Activated CD4-positive, alpha-beta memory T cell treated with anti-CD3 and anti-CD28 coated beads for 36 hours (primary cell): ENCODE results near the gene ZDHHC11B. TPM values are rescaled to one million over a fixed set of nuclear protein-coding genes. Genes with fewer than 3 reads are reported as not detected.
"Not testable (repeated sequence)": the region's sequence is repeated elsewhere in the genome, so short reads cannot be mapped to it uniquely, and the experiment has no call there.

ENCODE experiments used
- CTCF ChIA-PET: fragments of 350-600 bp; sonication (Branson Sonifier 250); formaldehyde crosslinking; loops from one replicate; lab custom pipeline; 2021; ENCODE audit warnings: antibody characterized with exemption, inconsistent platforms; lab: Charles Lee
- POLR2A ChIA-PET: fragments of 350-600 bp; sonication (Branson Sonifier 250); formaldehyde crosslinking; loops from one replicate; lab custom pipeline; 2021; ENCODE audit warnings: antibody characterized with exemption; lab: Charles Lee
- DNase-seq: peaks from one replicate; pipeline ENCODE4 v3.0.0-alpha.2; 2020
- H3K27ac Mint-ChIP-seq: one replicate; pipeline ENCODE4 v1.8.0; 2021; ENCODE audit warnings: mixed read lengths
- H3K27me3 Mint-ChIP-seq: one replicate; pipeline ENCODE4 v1.8.0; 2021; ENCODE audit warnings: mixed read lengths
- H3K36me3 Mint-ChIP-seq: one replicate; pipeline ENCODE4 v1.8.0; 2021; ENCODE audit warnings: mixed read lengths
- H3K4me1 Mint-ChIP-seq: one replicate; pipeline ENCODE4 v1.8.0; 2021; ENCODE audit warnings: low read depth, mixed read lengths
- H3K4me3 Mint-ChIP-seq: one replicate; pipeline ENCODE4 v1.8.0; 2021; ENCODE audit warnings: mild to moderate bottlenecking, mixed read lengths
- H3K9me3 Mint-ChIP-seq: one replicate; pipeline ENCODE4 v1.8.0; 2021; ENCODE audit warnings: mixed read lengths
- intact Hi-C: fragments of 100-400 bp; cut with micrococcal nuclease; formaldehyde crosslinking; loops from one replicate; pipeline ENCODE4 v1.15.1; 2023
- total RNA-seq, 2 experiments: library from RNA; stranded (reverse); gene quantifications; one replicate each; pipeline ENCODE4 v1.2.3, GENCODE V29; 2021

Gene ZDHHC11B
- total RNA-seq, 2 experiments from 2014 or later, result 0.34 to 0.67 TPM

DNA sequence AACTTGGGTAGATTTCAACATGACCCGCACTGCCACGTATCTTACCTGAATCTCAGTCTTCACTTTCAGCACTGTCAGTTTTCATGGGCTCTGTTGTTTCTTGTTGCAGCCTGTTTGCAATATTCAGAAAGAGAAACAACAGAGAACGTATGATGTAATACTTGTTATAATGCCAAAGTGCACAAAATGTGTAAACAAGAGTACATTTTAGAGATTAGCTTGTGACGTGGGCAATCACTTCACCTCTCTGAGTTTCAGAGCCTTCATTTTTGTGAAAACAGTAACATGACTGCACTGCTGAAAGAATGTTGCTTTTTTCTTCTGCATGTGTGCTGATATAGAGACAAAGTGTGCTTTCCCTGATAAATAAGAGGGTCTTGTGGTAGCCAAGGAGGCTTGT, 16.5 kb upstream of the ZDHHC11B start:
- H3K9me3 Mint-ChIP-seq, result peaks cover 22% of the 10 kb centered on the region
- H3K4me3 Mint-ChIP-seq, POLR2A ChIA-PET, H3K27ac Mint-ChIP-seq, H3K4me1 Mint-ChIP-seq, H3K36me3 Mint-ChIP-seq, CTCF ChIA-PET, DNase-seq, H3K27me3 Mint-ChIP-seq, intact Hi-C loops: not testable (repeated sequence)

DNA sequence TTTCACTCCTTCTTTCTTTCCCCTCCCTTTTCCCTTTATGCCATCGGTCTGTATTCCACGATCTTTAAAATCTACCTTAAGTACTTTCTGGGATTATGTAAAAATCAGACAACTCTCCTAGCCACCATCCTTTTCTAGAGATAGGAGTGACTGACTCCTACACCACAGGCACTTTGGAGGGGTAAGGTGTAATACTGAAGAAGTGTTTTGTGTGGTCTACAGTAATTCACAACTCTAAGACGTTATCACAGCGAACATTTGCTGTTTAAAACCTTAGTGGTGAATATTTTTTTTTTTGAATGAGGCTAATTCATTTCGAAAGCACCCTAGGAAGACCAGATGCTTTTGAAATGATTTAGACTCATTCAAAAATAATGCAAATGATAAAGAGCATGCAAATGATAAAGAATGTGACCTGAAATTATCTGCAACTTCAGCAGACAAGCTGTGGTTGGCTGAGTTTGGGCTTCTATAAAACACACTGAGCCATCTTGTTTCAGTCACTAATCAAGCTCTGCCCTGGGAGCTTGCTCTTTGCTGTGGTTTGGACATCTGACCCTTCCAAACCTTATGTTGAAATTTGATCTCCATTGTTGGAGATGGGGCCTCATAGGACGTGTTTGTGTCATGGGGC, 14.1 kb upstream of the ZDHHC11B start:
- intact Hi-C loops, POLR2A ChIA-PET, CTCF ChIA-PET, DNase-seq, H3K27ac Mint-ChIP-seq, H3K4me3 Mint-ChIP-seq, H3K27me3 Mint-ChIP-seq, H3K36me3 Mint-ChIP-seq, H3K4me1 Mint-ChIP-seq: not testable (repeated sequence)
- peaks cover 17% of the 10 kb centered on the region for H3K9me3 Mint-ChIP-seq

- H3K4me1 Mint-ChIP-seq, H3K4me3 Mint-ChIP-seq, intact Hi-C loops, H3K27me3 Mint-ChIP-seq, DNase-seq, POLR2A ChIA-PET, H3K36me3 Mint-ChIP-seq, H3K27ac Mint-ChIP-seq, CTCF ChIA-PET: not testable (repeated sequence)
- H3K9me3 Mint-ChIP-seq, result peaks cover 20% of the 10 kb centered on the region
These were observed 13.5 kb upstream of the ZDHHC11B start for GRCh38 chr5:797986-798385.

DNA sequence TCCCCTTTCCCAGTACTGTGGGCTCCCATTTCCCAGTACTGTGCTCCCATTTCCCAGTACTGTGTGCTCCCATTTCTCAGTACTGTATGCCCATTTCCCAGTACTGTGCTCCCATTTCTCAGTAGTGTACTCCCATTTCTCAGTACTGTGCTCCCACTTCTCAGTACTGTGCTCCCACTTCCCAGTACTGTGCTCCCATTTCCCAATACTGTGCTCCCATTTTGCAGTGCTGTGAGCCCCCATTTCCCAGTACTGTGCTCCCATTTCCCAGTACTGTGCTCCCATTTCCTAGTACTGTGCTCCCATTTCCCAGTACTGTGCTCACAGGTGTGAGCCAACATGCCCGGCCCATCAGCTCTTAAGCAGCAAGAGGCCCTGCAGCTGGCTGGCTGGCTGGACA, 11.3 kb upstream of the ZDHHC11B start:
- H3K27me3 Mint-ChIP-seq, POLR2A ChIA-PET, H3K4me1 Mint-ChIP-seq, CTCF ChIA-PET, DNase-seq, H3K36me3 Mint-ChIP-seq, H3K4me3 Mint-ChIP-seq, H3K27ac Mint-ChIP-seq: not testable (repeated sequence)
- peaks cover 30% of the 10 kb centered on the region for H3K9me3 Mint-ChIP-seq
- intact Hi-C loops, result loop anchor here (2.0 kb wide), 1 partner anchor 87 kb away; no protein-coding TSS in a partner anchor

DNA sequence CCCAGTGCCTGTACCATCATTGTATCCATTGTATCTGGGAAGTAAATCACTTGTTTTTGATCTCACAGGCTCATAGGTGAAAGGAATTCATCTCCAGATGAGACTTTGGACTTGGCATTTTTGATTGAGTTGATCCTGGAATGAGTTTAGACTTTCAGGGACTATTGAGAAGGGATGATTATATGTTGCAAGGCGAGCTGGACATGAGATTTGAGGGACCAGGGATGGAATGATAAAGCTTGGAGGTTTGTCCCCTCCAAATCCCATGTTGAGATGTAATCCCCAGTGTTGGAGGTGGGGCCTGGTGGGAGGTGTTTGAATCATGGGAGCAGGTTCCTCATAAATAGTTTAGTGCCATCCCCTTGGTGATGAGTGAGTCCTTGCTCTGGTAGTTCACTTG, 10.4 kb upstream of the ZDHHC11B start:
- intact Hi-C loops, result loop anchor here (2.0 kb wide), 1 partner anchor 86 kb away; no protein-coding TSS in a partner anchor
- POLR2A ChIA-PET, H3K27me3 Mint-ChIP-seq: not testable (repeated sequence)

DNA sequence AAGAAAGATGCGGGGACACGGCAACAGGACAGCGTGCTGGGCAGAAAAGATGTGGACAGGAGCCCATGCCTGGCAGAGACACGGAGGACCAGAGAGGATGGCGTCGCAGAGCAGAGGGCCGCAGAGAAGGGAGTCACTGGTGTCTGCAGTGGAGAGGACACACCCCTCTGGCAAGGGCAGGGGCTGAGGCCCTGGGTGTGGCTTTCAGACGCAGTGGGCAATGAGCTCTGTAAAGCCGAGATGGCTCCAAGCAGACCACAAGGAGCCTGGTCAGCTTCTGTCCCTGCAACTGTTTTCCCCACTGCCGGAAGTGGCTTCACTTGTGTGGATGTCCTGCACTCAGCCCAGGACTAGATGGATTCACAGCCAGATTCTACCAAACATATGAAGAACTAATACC, 4.2 kb upstream of the ZDHHC11B start:
- H3K27me3 Mint-ChIP-seq, DNase-seq, POLR2A ChIA-PET, intact Hi-C loops, H3K27ac Mint-ChIP-seq, H3K36me3 Mint-ChIP-seq, CTCF ChIA-PET, H3K4me3 Mint-ChIP-seq, H3K4me1 Mint-ChIP-seq: not testable (repeated sequence)
- H3K9me3 Mint-ChIP-seq, result peaks cover 37% of the 10 kb centered on the region

More for the DNA sequence above, 10.4 kb upstream of the ZDHHC11B start:
- H3K36me3 Mint-ChIP-seq, H3K4me1 Mint-ChIP-seq, DNase-seq, H3K27ac Mint-ChIP-seq, CTCF ChIA-PET, H3K4me3 Mint-ChIP-seq: not testable (repeated sequence)
- H3K9me3 Mint-ChIP-seq, result peaks cover 38% of the 10 kb centered on the region

DNA sequence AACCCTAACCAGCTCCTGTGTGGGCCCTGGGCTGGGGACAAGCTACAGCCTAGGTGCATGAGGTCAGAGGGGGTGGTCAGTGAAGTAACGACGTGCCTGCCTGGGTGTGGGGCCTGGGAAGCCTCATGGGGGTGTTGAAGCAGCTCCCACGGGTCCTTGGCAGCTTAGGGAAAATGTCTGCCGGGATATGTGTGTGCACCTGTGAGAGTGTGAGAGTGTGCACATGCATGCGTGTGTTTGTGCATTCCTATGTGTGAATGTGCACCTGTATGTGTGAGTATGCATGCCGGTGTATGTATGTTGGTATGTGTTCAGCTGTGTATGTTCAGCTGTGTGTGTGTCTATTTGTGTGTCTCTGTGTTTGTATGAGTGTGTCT, 3.3 kb upstream of the ZDHHC11B start:
- H3K27me3 Mint-ChIP-seq, intact Hi-C loops, H3K36me3 Mint-ChIP-seq, H3K4me3 Mint-ChIP-seq, DNase-seq, POLR2A ChIA-PET, CTCF ChIA-PET, H3K4me1 Mint-ChIP-seq, H3K27ac Mint-ChIP-seq: not testable (repeated sequence)
- H3K9me3 Mint-ChIP-seq, result peaks cover 30% of the 10 kb centered on the region

GRCh38 chr5:787224-787856, 2.8 kb upstream of the ZDHHC11B start:
- POLR2A ChIA-PET, H3K4me1 Mint-ChIP-seq, H3K27ac Mint-ChIP-seq, H3K4me3 Mint-ChIP-seq, H3K27me3 Mint-ChIP-seq, CTCF ChIA-PET, intact Hi-C loops, H3K36me3 Mint-ChIP-seq, DNase-seq: not testable (repeated sequence)
- H3K9me3 Mint-ChIP-seq, result peaks cover 26% of the 10 kb centered on the region

DNA sequence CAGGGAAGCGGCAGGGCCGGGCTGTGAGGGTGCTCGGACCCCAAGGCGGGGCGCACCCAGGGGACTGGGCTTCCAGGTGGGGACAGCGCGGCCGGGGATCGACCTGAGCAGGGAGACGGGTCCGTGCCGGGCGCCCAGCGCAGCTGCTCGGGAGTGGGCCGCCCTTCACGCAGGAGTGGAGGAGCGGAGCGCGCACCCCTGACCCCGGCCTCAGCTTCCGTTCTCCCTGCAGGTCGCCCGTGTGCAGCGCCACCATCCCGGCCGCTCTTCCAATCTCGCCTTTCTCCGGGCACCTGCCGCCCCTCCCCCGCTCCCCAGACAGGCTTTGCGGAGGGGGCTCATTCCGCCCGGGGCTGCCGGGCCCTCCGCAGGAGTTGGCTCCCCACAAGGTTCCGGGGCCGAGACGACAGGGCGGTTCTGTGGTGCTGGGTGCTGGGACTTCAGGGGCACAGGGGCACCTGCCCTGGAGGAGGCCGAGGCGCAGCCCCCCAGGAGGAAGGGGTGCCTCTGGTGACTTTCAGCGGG, 714 bp upstream of the ZDHHC11B start:
- H3K4me3 Mint-ChIP-seq, result peak overlapping the region; percentile 69
- H3K4me1 Mint-ChIP-seq, H3K36me3 Mint-ChIP-seq, intact Hi-C loops, POLR2A ChIA-PET, H3K27ac Mint-ChIP-seq, DNase-seq, H3K27me3 Mint-ChIP-seq, CTCF ChIA-PET: not testable (repeated sequence)
- peaks cover 10% of the 10 kb centered on the region for H3K9me3 Mint-ChIP-seq

- CTCF ChIA-PET, H3K4me3 Mint-ChIP-seq, POLR2A ChIA-PET, intact Hi-C loops, H3K36me3 Mint-ChIP-seq, H3K27me3 Mint-ChIP-seq, H3K4me1 Mint-ChIP-seq, H3K27ac Mint-ChIP-seq, H3K9me3 Mint-ChIP-seq, DNase-seq: not testable (repeated sequence)
These were observed 575 bp downstream of the ZDHHC11B start for GRCh38 chr5:783881-784427.

DNA sequence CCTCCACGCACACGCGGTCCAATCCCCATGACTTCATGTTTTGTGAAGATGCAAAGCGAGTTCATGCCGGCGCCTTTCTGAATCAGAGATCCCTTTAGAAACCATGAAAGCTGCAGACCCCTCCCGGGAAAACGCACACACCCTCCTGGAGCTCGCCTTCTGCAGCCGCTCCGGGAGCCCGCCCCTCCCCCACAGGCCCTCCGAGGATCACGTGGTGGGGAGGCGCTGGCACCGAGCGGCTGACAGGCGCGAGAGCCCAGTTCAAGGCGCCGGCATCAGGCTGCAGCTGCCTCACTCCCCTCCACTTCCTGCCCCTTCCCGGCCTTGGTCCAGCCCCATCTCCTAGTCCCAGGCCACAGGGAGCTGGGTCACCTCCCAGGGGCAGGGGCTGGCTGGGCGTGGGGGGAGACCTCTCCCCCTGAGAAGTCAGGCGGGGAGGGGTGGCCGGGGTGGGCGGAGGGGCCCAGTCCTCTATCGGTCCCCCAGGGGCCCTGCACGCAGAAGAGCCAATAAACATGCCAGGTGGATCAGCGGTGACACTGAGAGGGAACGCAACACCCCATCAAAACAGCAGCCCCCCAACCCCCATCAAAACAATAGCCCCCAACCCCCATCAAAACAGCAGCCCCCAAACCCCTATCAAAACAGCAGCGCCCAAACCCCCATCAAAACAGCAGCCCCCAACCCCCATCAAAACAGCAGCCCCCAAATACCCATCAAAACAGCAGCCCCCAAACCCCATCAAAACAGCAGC, 1.3 kb downstream of the ZDHHC11B start:
- H3K27ac Mint-ChIP-seq, H3K4me3 Mint-ChIP-seq, intact Hi-C loops, POLR2A ChIA-PET, H3K27me3 Mint-ChIP-seq, H3K4me1 Mint-ChIP-seq, CTCF ChIA-PET, H3K36me3 Mint-ChIP-seq, H3K9me3 Mint-ChIP-seq: not testable (repeated sequence)
- DNase-seq, result peak; percentile 57

GRCh38 chr5:782356-782755, 2.2 kb downstream of the ZDHHC11B start:
- POLR2A ChIA-PET, H3K27me3 Mint-ChIP-seq, H3K36me3 Mint-ChIP-seq, DNase-seq, CTCF ChIA-PET, H3K9me3 Mint-ChIP-seq, H3K27ac Mint-ChIP-seq, H3K4me1 Mint-ChIP-seq, H3K4me3 Mint-ChIP-seq, intact Hi-C loops: not testable (repeated sequence)
